ENCODE measurements around the gene ARMS2. TPM values are rescaled to one million over a fixed set of nuclear protein-coding genes. Genes with fewer than 3 reads are reported as not detected.

ARMS2 gene
- total RNA-seq, 1 donor from 2014 or later, result not detected

DNA sequence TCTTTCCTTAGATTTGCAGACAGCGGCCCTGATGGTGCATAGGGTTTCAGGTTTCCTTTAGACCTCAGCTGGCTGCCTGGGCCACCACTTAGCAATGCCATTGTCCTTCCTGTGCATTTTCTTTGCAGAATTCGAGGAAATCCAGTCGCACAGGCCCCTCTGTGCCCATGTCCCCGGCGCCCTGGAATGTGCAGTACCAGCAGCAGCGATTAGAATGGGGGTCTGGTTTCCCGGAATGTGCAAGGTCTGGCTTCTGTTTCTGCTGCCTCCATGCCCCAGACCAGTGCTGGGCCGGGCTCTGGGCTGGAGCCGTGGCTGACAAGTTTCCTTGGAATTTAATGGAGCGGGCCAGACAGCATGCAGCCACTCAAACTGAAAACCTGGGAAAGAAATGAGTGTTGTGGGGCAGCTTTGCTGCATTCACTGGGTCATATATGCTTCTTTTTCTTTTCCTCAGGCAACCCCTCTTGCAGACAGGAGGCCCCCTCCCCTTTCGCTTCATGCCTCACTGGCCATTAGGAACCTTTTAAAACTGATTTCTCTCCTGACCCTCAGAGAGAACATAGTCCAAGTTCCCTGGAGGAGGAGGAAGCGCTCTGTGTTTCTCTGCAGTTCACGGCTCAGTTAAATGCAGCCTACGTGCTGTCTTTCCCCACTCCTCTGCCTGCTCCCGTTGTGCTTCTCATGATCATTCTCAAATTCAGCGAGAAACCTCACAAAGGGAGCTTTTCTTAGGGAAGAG lies 21.3 kb downstream of the ARMS2 start:
- peaks cover 6% of the 10 kb centered on the region for H3K79me2 ChIP-seq (ENCODE audit: insufficient read depth, low read length)
- peak overlapping the region; percentile 22 for H3K4me3 ChIP-seq (ENCODE audit: insufficient read depth, low read depth, low read length)
- H3K27me3 ChIP-seq (ENCODE audit: insufficient read depth, low read length), result no peaks in the 10 kb centered on the region
- H3K9me3 Mint-ChIP-seq (ENCODE audit: unreplicated experiment), result no peaks in the 10 kb centered on the region
- H2AFZ ChIP-seq (ENCODE audit: low read depth, low read length), result peak overlapping the region; percentile 43
- H3K36me3 ChIP-seq (ENCODE audit: insufficient read depth, low read length), result no peaks in the 10 kb centered on the region
- FAIRE-seq (no peak), DNase-seq (ENCODE audit: low read depth) (no peak)
- H3K4me1 Mint-ChIP-seq (ENCODE audit: low read depth, unreplicated experiment), result peaks cover 36% of the 10 kb centered on the region
- H3K27ac Mint-ChIP-seq (ENCODE audit: unreplicated experiment), result peak overlapping the region; percentile 77
- TF ChIP-seq, protein P1, sequence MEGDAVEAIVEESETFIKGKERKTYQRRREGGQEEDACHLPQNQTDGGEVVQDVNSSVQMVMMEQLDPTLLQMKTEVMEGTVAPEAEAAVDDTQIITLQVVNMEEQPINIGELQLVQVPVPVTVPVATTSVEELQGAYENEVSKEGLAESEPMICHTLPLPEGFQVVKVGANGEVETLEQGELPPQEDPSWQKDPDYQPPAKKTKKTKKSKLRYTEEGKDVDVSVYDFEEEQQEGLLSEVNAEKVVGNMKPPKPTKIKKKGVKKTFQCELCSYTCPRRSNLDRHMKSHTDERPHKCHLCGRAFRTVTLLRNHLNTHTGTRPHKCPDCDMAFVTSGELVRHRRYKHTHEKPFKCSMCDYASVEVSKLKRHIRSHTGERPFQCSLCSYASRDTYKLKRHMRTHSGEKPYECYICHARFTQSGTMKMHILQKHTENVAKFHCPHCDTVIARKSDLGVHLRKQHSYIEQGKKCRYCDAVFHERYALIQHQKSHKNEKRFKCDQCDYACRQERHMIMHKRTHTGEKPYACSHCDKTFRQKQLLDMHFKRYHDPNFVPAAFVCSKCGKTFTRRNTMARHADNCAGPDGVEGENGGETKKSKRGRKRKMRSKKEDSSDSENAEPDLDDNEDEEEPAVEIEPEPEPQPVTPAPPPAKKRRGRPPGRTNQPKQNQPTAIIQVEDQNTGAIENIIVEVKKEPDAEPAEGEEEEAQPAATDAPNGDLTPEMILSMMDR (IDR thresholded peaks at IDR 0.05; ENCODE audit: insufficient read depth, low read depth, low read length), result no peak
- no peak for TF ChIP-seq EZH2 (IDR thresholded peaks at IDR 0.05; ENCODE audit: insufficient read depth, low read length)
- no peak overlapping the region for H3K27ac ChIP-seq (ENCODE audit: low read depth, low read length)
- peaks cover 5% of the 10 kb centered on the region for H4K20me1 ChIP-seq (ENCODE audit: insufficient read depth, low read length)
- no peaks in the 10 kb centered on the region for H3K9me3 ChIP-seq (ENCODE audit: insufficient read depth, low read depth, low read length)
- peaks cover 9% of the 10 kb centered on the region for H3K27me3 Mint-ChIP-seq (ENCODE audit: low read depth, unreplicated experiment)
- H3K4me2 ChIP-seq (ENCODE audit: low read length), result peak overlapping the region; percentile 69
- no peak overlapping the region for H3K9ac ChIP-seq (ENCODE audit: low read length)
- H3K4me1 ChIP-seq (ENCODE audit: insufficient read depth, low read length), result peaks cover 33% of the 10 kb centered on the region
- no peak overlapping the region for H3K4me3 Mint-ChIP-seq (ENCODE audit: unreplicated experiment)
- peaks cover 2% of the 10 kb centered on the region for H3K36me3 Mint-ChIP-seq (ENCODE audit: low read depth, unreplicated experiment)

DNA sequence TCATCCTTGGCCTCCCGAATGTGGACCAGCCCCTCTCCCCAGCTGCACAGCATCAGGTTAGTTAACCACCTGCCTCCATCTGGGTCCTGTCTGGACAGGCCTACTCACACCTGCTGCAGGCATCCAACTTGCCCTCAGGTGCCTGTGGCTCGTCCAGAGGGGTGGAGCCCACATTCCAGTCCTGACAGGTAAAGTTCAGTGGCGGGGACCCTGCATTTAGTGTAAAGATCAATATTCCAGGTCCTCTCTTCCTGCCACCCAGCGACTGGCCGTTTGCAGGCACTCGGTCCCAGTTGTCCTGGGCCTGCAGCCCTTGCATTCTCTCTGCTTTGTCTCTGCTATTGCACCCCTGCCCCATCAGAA lies 21.9 kb downstream of the ARMS2 start:
- Mint-ChIP-seq H3K9me3 (ENCODE audit: unreplicated experiment) (no peaks in the 10 kb centered on the region), H3K27me3 (ENCODE audit: low read depth, unreplicated experiment) (peaks cover 9% of the 10 kb centered on the region), H3K36me3 (ENCODE audit: low read depth, unreplicated experiment) (no peaks in the 10 kb centered on the region), H3K4me1 (ENCODE audit: low read depth, unreplicated experiment) (peaks cover 36% of the 10 kb centered on the region), H3K27ac (ENCODE audit: unreplicated experiment) (no peak overlapping the region), H3K4me3 (ENCODE audit: unreplicated experiment) (no peak overlapping the region)
- Histone ChIP-seq H3K79me2 (ENCODE audit: insufficient read depth, low read length) (peaks cover 6% of the 10 kb centered on the region), H2AFZ (ENCODE audit: low read depth, low read length) (peak overlapping the region; percentile 43), H3K4me1 (ENCODE audit: insufficient read depth, low read length) (peaks cover 31% of the 10 kb centered on the region), H3K36me3 (ENCODE audit: insufficient read depth, low read length) (no peaks in the 10 kb centered on the region), H4K20me1 (ENCODE audit: insufficient read depth, low read length) (peaks cover 5% of the 10 kb centered on the region), H3K4me2 (ENCODE audit: low read length) (peak overlapping the region; percentile 69), H3K27ac (ENCODE audit: low read depth, low read length) (no peak overlapping the region), H3K4me3 (ENCODE audit: insufficient read depth, low read depth, low read length) (no peak overlapping the region), H3K27me3 (ENCODE audit: insufficient read depth, low read length) (no peaks in the 10 kb centered on the region), H3K9me3 (ENCODE audit: insufficient read depth, low read depth, low read length) (no peaks in the 10 kb centered on the region), H3K9ac (ENCODE audit: low read length) (no peak overlapping the region)
- FAIRE-seq (no peak), DNase-seq (ENCODE audit: low read depth) (no peak)
- TF ChIP-seq, protein P1 (IDR thresholded peaks at IDR 0.05; ENCODE audit: insufficient read depth, low read depth, low read length), result no peak
- TF ChIP-seq EZH2 (IDR thresholded peaks at IDR 0.05; ENCODE audit: insufficient read depth, low read length), result no peak

DNA sequence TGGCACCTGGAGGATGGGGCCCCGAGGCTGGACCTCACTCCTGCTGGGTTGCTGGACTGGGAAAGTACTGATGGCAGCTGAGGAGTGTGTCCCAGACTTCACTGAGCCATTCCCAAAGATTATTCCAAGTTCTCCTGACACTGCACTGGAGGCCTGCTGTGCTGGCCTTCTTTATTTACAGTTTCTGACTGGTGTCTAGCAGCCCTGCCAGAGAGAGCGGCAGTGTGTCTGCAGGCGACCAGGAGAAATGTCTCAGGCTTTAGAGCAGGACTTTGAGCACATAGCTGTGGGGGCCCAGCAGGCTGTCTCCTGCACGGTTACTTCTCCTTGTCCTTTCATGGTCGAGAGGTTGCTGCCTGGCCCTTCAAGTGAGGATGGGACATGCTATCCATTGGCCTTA lies 23.0 kb downstream of the ARMS2 start:
- Histone ChIP-seq H3K27me3 (ENCODE audit: insufficient read depth, low read length) (no peaks in the 10 kb centered on the region), H3K9me3 (ENCODE audit: insufficient read depth, low read depth, low read length) (no peaks in the 10 kb centered on the region), H3K9ac (ENCODE audit: low read length) (no peak overlapping the region), H3K4me2 (ENCODE audit: low read length) (no peak overlapping the region), H3K4me1 (ENCODE audit: insufficient read depth, low read length) (peaks cover 25% of the 10 kb centered on the region), H3K27ac (ENCODE audit: low read depth, low read length) (no peak overlapping the region), H3K4me3 (ENCODE audit: insufficient read depth, low read depth, low read length) (no peak overlapping the region), H3K79me2 (ENCODE audit: insufficient read depth, low read length) (peaks cover 6% of the 10 kb centered on the region), H2AFZ (ENCODE audit: low read depth, low read length) (no peak overlapping the region), H4K20me1 (ENCODE audit: insufficient read depth, low read length) (peaks cover 5% of the 10 kb centered on the region), H3K36me3 (ENCODE audit: insufficient read depth, low read length) (no peaks in the 10 kb centered on the region)
- FAIRE-seq (no peak), DNase-seq (ENCODE audit: low read depth) (no peak)
- Mint-ChIP-seq H3K4me1 (ENCODE audit: low read depth, unreplicated experiment) (peaks cover 36% of the 10 kb centered on the region), H3K27me3 (ENCODE audit: low read depth, unreplicated experiment) (peaks cover 9% of the 10 kb centered on the region), H3K4me3 (ENCODE audit: unreplicated experiment) (no peak overlapping the region), H3K27ac (ENCODE audit: unreplicated experiment) (no peak overlapping the region), H3K36me3 (ENCODE audit: low read depth, unreplicated experiment) (peaks cover 3% of the 10 kb centered on the region), H3K9me3 (ENCODE audit: unreplicated experiment) (peaks cover 5% of the 10 kb centered on the region)
- TF ChIP-seq, protein P1 (IDR thresholded peaks at IDR 0.05; ENCODE audit: insufficient read depth, low read depth, low read length), result no peak
- no peak for TF ChIP-seq EZH2 (IDR thresholded peaks at IDR 0.05; ENCODE audit: insufficient read depth, low read length)
